Mesodermal cell (in vitro differentiated cells): ENCODE data around the gene GBGT1.

Source experiments
- H3K27ac ChIP-seq: 2 replicates; pipeline ENCODE4 v1.7.0; 2013; ENCODE audit warnings: mild to moderate bottlenecking, low read depth, low read length, moderate library complexity; ENCODE audit not compliant: severe bottlenecking
- H3K36me3 ChIP-seq: 2 replicates; pipeline ENCODE4 v1.7.1; 2013; ENCODE audit warnings: mild to moderate bottlenecking, low read length, moderate library complexity; ENCODE audit not compliant: control insufficient read depth, insufficient read depth
- H3K4me1 ChIP-seq: one replicate; pipeline ENCODE4 v1.7.1; 2013; ENCODE audit warnings: mild to moderate bottlenecking, low read length; ENCODE audit not compliant: insufficient read depth, control insufficient read depth, poor library complexity, severe bottlenecking
- H3K4me3 ChIP-seq: 2 replicates; pipeline ENCODE4 v1.7.0; 2013; ENCODE audit warnings: low read length, control low read depth, mild to moderate bottlenecking; ENCODE audit not compliant: insufficient read depth, poor library complexity, severe bottlenecking; ENCODE audit errors: extremely low read depth
- H3K9me3 ChIP-seq: 2 replicates; pipeline ENCODE4 v1.7.1; 2013; ENCODE audit warnings: mild to moderate bottlenecking, low read length, moderate library complexity; ENCODE audit not compliant: control insufficient read depth
- WGBS, 2 experiments: methylation state at CpG; one replicate each; pipeline ENCODE4 v1.1.5; 2013; ENCODE audit warnings: missing lambda C conversion rate in 2 of 2; ENCODE audit not compliant: insufficient coverage in 2 of 2; 5-methylcytosine and 5-hydroxymethylcytosine counted together

GBGT1 gene

GRCh38 chr9:133109931-133110650 lies 53.6 kb downstream of the GBGT1 start:
- no peak overlapping the region for H3K27ac ChIP-seq
- peaks cover 22% of the 10 kb centered on the region for H3K4me1 ChIP-seq
- no peaks in the 10 kb centered on the region for H3K9me3 ChIP-seq
- no peak overlapping the region for H3K4me3 ChIP-seq
- 91% methylated on average over 17 to 18 of the region's 18 CpGs for WGBS, 2 experiments
- H3K36me3 ChIP-seq: peaks cover 74% of the 10 kb centered on the region

- Histone ChIP-seq H3K36me3 (peaks cover 83% of the 10 kb centered on the region), H3K4me1 (peaks cover 11% of the 10 kb centered on the region), H3K27ac (no peak overlapping the region), H3K9me3 (no peaks in the 10 kb centered on the region), H3K4me3 (no peak overlapping the region)
- WGBS, 2 experiments: 93 to 94% methylated on average over 13 of the region's 19 CpGs
Measured at GRCh38 chr9:133108794-133109641, 54.7 kb downstream of the GBGT1 start.

GRCh38 chr9:133107961-133108793 lies 55.5 kb downstream of the GBGT1 start:
- no peaks in the 10 kb centered on the region for H3K9me3 ChIP-seq
- WGBS, 2 experiments: 92 to 98% methylated on average over 15 to 18 of the region's 18 CpGs
- H3K4me3 ChIP-seq: no peak overlapping the region
- H3K27ac ChIP-seq: no peak overlapping the region
- peaks cover 91% of the 10 kb centered on the region for H3K36me3 ChIP-seq
- peaks cover 3% of the 10 kb centered on the region for H3K4me1 ChIP-seq

- no peak overlapping the region for H3K4me3 ChIP-seq
- no peak overlapping the region for H3K27ac ChIP-seq
- WGBS, 2 experiments: 91 to 97% methylated on average over 6 to 11 of the region's 13 CpGs
- H3K36me3 ChIP-seq: peaks cover 94% of the 10 kb centered on the region
- H3K9me3 ChIP-seq: no peaks in the 10 kb centered on the region
- H3K4me1 ChIP-seq: no peaks in the 10 kb centered on the region
Measured at GRCh38 chr9:133107245-133107722, 56.4 kb downstream of the GBGT1 start.

- H3K4me3 ChIP-seq: no peak overlapping the region
- peaks cover 94% of the 10 kb centered on the region for H3K36me3 ChIP-seq
- 93 to 96% methylated on average over 14 to 17 of the region's 17 CpGs for WGBS, 2 experiments
- no peaks in the 10 kb centered on the region for H3K4me1 ChIP-seq
- no peak overlapping the region for H3K27ac ChIP-seq
- H3K9me3 ChIP-seq: no peaks in the 10 kb centered on the region
Measured at GRCh38 chr9:133106511-133107244, 57.0 kb downstream of the GBGT1 start.

- H3K9me3 ChIP-seq: no peaks in the 10 kb centered on the region
- no peak overlapping the region for H3K27ac ChIP-seq
- H3K36me3 ChIP-seq: peaks cover 94% of the 10 kb centered on the region
- H3K4me3 ChIP-seq: no peak overlapping the region
- no peaks in the 10 kb centered on the region for H3K4me1 ChIP-seq
- WGBS, 2 experiments: 60 to 72% methylated on average over 1 to 5 of the region's 7 CpGs
Measured at GRCh38 chr9:133105461-133105770, 58.3 kb downstream of the GBGT1 start.

GRCh38 chr9:133104718-133105460 lies 58.8 kb downstream of the GBGT1 start:
- Histone ChIP-seq H3K4me1 (no peaks in the 10 kb centered on the region), H3K4me3 (no peak overlapping the region), H3K36me3 (peaks cover 94% of the 10 kb centered on the region), H3K9me3 (no peaks in the 10 kb centered on the region), H3K27ac (no peak overlapping the region)
- WGBS, 2 experiments: 94 to 95% methylated on average over 9 to 12 of the region's 15 CpGs

- H3K4me3 ChIP-seq: no peak overlapping the region
- 90 to 97% methylated on average over 7 to 10 of the region's 12 CpGs for WGBS, 2 experiments
- H3K27ac ChIP-seq: no peak overlapping the region
- H3K4me1 ChIP-seq: no peaks in the 10 kb centered on the region
- H3K9me3 ChIP-seq: no peaks in the 10 kb centered on the region
- peaks cover 94% of the 10 kb centered on the region for H3K36me3 ChIP-seq
Measured at GRCh38 chr9:133103987-133104505, 59.7 kb downstream of the GBGT1 start.

- H3K9me3 ChIP-seq: no peaks in the 10 kb centered on the region
- H3K36me3 ChIP-seq: peaks cover 94% of the 10 kb centered on the region
- H3K27ac ChIP-seq: no peak overlapping the region
- WGBS, 2 experiments: 61 to 83% methylated on average over 10 to 12 of the region's 14 CpGs
- H3K4me1 ChIP-seq: no peaks in the 10 kb centered on the region
- no peak overlapping the region for H3K4me3 ChIP-seq
Measured at GRCh38 chr9:133103183-133103986, 60.3 kb downstream of the GBGT1 start.
